Nephron (organoid): ENCODE data around the gene PRND.

ENCODE experiments used
- H3K27ac Mint-ChIP-seq, 3 experiments: 2 replicates each; pipeline ENCODE4 v1.8.0; 2020; ENCODE audit warnings: mixed read lengths in 3 of 3, mild to moderate bottlenecking in 2 of 3, moderate library complexity in 1 of 3
- H3K27me3 Mint-ChIP-seq: 2 replicates; pipeline ENCODE4 v1.8.0; 2021; ENCODE audit warnings: low read depth, mild to moderate bottlenecking, moderate library complexity, mixed read lengths
- H3K36me3 Mint-ChIP-seq: 2 replicates; pipeline ENCODE4 v1.8.0; 2020; ENCODE audit warnings: low read depth, mixed read lengths
- H3K4me1 Mint-ChIP-seq: 2 replicates; pipeline ENCODE4 v1.8.0; 2020; ENCODE audit warnings: mixed read lengths
- H3K4me3 Mint-ChIP-seq, 3 experiments: 2 replicates each; pipeline ENCODE4 v1.8.0; 2020; ENCODE audit warnings: mild to moderate bottlenecking in 3 of 3, mixed read lengths in 3 of 3, moderate library complexity in 2 of 3
- H3K9me3 Mint-ChIP-seq: 2 replicates; pipeline ENCODE4 v1.8.0; 2020; ENCODE audit warnings: mixed read lengths
- TF ChIP-seq, protein P1 (sequence below), 3 experiments: fragments of 200-600 bp; sonication (generic); IDR thresholded peaks; one replicate each; pipeline ENCODE4 v1.5.0; 2021; ENCODE audit warnings: antibody characterized with exemption in 3 of 3; ENCODE audit not compliant: unreplicated experiment in 3 of 3

The PRND gene

GRCh38 chr20:4763723-4764510 is 42.2 kb downstream of the PRND start:
- Mint-ChIP-seq H3K4me3 (no peak overlapping the region), H3K27me3 (peaks cover 49% of the 10 kb centered on the region), H3K36me3 (no peaks in the 10 kb centered on the region), H3K27ac (no peak overlapping the region), H3K4me1 (no peaks in the 10 kb centered on the region), H3K9me3 (no peaks in the 10 kb centered on the region)
- TF ChIP-seq, protein P1, sequence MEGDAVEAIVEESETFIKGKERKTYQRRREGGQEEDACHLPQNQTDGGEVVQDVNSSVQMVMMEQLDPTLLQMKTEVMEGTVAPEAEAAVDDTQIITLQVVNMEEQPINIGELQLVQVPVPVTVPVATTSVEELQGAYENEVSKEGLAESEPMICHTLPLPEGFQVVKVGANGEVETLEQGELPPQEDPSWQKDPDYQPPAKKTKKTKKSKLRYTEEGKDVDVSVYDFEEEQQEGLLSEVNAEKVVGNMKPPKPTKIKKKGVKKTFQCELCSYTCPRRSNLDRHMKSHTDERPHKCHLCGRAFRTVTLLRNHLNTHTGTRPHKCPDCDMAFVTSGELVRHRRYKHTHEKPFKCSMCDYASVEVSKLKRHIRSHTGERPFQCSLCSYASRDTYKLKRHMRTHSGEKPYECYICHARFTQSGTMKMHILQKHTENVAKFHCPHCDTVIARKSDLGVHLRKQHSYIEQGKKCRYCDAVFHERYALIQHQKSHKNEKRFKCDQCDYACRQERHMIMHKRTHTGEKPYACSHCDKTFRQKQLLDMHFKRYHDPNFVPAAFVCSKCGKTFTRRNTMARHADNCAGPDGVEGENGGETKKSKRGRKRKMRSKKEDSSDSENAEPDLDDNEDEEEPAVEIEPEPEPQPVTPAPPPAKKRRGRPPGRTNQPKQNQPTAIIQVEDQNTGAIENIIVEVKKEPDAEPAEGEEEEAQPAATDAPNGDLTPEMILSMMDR (IDR thresholded peaks at IDR 0.05; ENCODE audit: unreplicated experiment in 3 of 3): no peak

- H3K9me3 Mint-ChIP-seq: no peaks in the 10 kb centered on the region
- H3K36me3 Mint-ChIP-seq: no peaks in the 10 kb centered on the region
- no peak overlapping the region for H3K27ac Mint-ChIP-seq
- TF ChIP-seq, protein P1 (IDR thresholded peaks at IDR 0.05; ENCODE audit: unreplicated experiment in 3 of 3): no peak
- H3K4me1 Mint-ChIP-seq: no peaks in the 10 kb centered on the region
- H3K27me3 Mint-ChIP-seq: peaks cover 45% of the 10 kb centered on the region
- no peak overlapping the region for H3K4me3 Mint-ChIP-seq
These were observed 43.1 kb downstream of the PRND start for GRCh38 chr20:4764805-4765204.

DNA sequence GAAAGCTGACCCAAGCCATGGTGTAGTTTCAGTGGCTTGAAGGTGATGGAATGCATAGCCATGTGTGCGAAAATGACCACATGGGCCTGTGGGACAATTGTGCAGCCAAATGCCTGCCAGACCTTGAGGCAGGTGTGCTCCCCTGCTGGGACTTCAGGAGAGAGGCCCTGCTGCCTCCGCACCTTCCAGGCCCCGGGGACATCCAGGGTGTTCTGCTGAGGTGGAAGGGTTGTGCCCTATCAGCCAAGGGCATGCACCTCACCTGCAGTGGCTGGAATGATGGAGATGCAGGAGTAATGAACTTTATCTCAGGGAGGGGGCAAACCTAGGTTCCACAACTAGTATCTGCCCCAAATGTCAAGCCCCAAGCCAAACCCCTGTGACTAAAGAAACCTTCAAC is 44.0 kb downstream of the PRND start:
- Mint-ChIP-seq H3K36me3 (no peaks in the 10 kb centered on the region), H3K4me1 (no peaks in the 10 kb centered on the region), H3K4me3 (no peak overlapping the region), H3K27me3 (peaks cover 40% of the 10 kb centered on the region), H3K27ac (no peak overlapping the region), H3K9me3 (peaks cover under 1% of the 10 kb centered on the region)
- TF ChIP-seq, protein P1 (IDR thresholded peaks at IDR 0.05; ENCODE audit: unreplicated experiment in 3 of 3): no peak

DNA sequence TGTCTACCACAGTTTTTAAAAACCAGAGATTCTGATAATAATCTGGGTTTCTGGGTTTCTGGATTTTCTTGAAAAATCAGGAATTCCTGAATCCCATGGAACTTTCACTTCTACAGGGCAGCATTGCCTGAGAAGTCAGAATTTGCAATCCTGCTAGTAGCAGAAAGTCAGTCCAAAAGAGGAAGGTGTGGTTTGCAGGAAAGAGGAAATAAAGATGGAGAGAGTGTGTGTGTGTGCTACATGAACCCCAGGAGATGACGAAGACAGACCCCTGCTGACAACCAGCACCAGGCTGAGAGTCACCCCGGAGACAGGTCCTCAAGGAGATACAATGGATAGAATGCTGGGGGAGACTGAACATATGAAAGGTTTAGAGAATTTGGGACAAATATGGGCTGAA is 44.9 kb downstream of the PRND start:
- no peak overlapping the region for H3K4me3 Mint-ChIP-seq
- peaks cover 10% of the 10 kb centered on the region for H3K9me3 Mint-ChIP-seq
- H3K36me3 Mint-ChIP-seq: no peaks in the 10 kb centered on the region
- no peak overlapping the region for H3K27ac Mint-ChIP-seq
- TF ChIP-seq, protein P1 (IDR thresholded peaks at IDR 0.05; ENCODE audit: unreplicated experiment in 3 of 3): no peak
- peaks cover 31% of the 10 kb centered on the region for H3K27me3 Mint-ChIP-seq
- no peaks in the 10 kb centered on the region for H3K4me1 Mint-ChIP-seq

DNA sequence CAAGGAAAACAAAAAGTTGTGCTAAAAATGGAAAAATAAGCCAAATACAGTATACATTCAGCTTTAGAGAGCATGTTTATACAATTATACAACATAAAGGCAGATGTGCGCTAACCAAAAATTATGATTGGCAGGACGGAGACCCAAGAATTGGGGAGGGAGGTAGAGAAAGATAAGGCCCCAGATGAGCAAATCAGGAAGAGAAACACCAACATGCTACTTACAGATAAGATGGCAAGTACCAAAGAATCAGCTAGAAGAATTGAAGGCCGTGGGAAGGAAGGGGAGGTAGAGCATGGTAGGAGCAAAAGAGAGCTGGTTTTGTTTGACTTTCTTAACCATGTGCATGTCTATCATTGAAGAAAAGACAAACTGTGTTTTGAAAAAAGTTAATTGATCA is 45.4 kb downstream of the PRND start:
- H3K36me3 Mint-ChIP-seq: no peaks in the 10 kb centered on the region
- peaks cover 28% of the 10 kb centered on the region for H3K27me3 Mint-ChIP-seq
- H3K27ac Mint-ChIP-seq: no peak overlapping the region
- peaks cover 13% of the 10 kb centered on the region for H3K9me3 Mint-ChIP-seq
- no peaks in the 10 kb centered on the region for H3K4me1 Mint-ChIP-seq
- TF ChIP-seq, protein P1 (IDR thresholded peaks at IDR 0.05; ENCODE audit: unreplicated experiment in 3 of 3): no peak
- no peak overlapping the region for H3K4me3 Mint-ChIP-seq

DNA sequence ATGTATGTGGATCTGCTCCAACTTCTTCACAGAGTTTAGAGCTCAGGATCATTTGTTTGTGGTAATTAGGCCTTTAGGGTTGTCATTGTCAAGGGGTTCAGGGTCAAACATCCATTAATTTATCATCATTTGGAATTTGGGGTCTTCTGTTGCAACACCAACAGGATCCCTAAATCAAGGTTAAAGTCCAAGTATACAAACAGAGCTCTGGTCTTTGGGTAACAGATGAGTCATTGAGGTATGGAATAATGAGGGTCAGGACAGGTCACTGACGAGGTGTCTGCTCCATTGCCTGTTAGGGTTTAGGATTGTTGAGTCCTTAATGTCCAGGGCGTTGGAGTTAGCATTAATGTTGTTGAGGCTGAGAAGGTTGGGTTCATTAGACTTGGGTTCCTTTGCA is 47.6 kb downstream of the PRND start:
- peaks cover 23% of the 10 kb centered on the region for H3K9me3 Mint-ChIP-seq
- H3K27me3 Mint-ChIP-seq: peaks cover 14% of the 10 kb centered on the region
- H3K4me1 Mint-ChIP-seq: no peaks in the 10 kb centered on the region
- H3K27ac Mint-ChIP-seq: no peak overlapping the region
- H3K4me3 Mint-ChIP-seq: no peak overlapping the region
- TF ChIP-seq, protein P1 (IDR thresholded peaks at IDR 0.05; ENCODE audit: unreplicated experiment in 3 of 3): no peak
- H3K36me3 Mint-ChIP-seq: no peaks in the 10 kb centered on the region
